GM18867 (cell line): ENCODE data around the gene USP46.

Source experiments
- ATAC-seq: cut with Tn5 transposase; IDR thresholded peaks from one replicate; pipeline ENCODE4 v1.9.1; 2021; ENCODE audit warnings: mild to moderate bottlenecking, moderate library complexity; ENCODE audit not compliant: unreplicated experiment

USP46 gene

DNA sequence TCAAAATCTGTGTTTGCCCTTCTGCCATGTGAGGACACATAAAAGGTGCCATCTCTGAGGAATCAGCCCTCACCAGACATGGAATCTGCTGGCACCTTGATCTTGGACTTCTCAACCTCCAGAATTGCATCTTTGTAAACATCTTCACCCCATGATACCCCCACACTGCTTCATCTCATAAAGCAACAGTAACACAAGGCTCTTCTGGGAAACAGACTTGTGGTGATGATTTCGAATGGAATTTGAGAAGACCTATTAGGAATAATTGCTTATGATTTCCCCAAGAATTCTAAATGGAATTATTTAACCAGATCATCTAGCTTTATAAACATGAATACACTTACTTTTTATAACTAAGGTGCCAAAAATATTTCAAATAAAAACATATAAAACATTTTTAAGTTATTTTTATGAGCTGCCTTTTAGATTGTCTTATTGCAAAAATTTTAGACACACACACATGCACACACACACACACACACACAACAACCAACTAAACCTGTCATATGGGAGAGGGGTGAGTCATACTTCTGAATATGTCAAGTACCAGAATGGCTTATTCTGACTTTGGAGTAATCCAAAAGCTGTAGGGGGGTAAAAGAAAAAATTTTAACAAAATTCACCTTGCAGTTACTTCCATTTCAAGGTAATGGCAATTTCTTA lies 82.0 kb downstream of the USP46 start:
- ATAC-seq: no peak

DNA sequence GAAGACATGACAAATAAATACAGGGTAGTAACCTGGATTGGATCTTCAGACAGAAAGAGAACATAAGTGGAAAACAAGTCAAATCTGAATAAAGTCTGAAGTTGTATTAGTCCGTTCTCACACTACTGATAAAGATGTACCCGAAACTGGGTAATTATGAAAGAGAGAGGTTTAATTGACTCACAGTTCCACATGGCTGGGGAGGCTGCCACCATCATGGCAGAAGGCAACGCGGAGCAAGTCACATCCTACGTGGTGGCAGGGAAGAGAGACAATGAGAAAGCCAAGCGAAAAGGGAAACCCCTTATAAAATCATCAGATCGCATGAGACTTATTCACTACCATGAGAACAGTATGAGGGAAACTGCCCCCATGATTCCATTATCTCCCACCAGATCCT lies 82.8 kb downstream of the USP46 start:
- ATAC-seq: no peak

DNA sequence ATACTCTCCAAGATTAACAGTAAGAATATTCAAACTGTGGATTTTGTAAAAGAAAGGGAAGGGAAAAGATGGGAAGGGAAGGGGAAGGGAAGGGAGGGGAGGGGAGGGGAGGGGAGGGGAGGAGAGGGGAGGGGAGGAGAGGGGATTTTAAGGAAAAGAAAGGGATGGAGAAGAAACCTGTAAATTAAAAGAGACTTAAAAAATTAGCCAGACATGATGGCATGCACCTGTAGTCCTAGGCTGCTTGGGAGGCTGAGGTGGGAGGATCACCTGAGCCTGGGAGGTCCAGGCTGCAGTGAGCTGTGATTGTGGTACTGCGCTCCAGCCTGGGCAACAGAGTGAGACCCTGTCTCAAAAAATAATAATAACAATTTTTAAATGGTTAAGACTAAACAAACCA lies 83.7 kb downstream of the USP46 start:
- ATAC-seq: no peak

DNA sequence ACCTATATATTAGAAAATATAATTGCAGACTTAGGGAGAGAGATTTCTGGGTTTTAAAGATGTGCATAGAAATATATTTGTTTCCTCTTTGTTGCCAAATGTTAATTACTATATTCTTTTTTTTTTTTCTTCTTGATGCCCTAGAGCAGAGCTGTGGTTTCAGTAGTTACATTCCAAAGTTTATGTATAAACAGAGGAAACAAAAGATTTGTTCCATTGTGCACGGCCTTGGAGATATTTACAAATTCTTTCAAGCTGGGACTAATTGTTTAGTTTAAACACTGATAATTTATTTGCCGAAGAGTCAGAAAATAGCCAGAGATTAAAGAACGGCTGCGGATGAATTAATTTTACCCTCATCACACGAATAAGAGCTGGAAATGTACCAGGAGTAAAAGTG lies 85.1 kb downstream of the USP46 start:
- no peak for ATAC-seq

DNA sequence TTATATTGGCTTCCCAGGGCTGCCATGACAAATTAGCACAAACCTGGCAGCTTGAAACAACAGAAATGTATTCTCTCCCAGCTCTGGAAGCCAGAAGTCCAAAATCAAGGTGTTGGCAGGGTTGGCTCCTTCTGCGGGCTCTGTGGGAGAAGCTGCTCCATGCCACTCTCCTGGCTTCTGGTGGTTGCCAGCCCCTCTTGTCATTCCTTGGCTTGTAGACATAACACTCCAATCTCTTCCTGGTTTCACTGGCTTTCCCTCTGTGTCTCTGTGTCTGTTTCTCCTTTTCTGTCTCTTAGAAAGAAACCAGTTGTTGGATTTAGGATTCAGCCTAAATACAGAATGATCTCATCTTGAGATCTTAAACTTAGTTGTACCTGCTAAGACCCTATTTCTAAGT lies 85.5 kb downstream of the USP46 start:
- no peak for ATAC-seq

DNA sequence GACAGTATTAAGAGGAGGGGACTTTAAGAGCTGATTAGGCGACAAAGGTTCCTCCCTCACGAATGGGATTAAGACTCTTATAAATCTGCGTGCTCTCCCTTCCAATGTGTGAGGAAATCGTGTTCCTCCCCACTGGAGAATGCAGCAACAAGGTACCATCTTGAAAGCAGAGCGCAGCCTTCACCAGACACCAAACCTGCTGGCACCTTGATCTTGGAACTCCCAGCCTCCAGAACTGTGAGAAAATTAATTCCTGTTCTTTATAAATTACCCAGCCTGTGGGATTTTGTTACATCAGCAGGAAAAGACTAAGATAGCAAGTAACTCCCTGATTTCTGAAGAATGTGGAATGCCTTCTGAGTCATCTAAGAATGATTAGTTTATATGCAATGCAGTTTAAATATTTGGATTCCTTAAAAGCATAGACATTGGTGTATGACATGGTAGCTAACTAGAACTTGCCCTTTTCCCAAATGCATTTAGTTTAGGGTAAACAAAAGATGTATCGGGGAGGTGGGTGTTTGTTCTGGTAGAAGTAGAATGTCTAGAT lies 86.1 kb downstream of the USP46 start:
- ATAC-seq: no peak

DNA sequence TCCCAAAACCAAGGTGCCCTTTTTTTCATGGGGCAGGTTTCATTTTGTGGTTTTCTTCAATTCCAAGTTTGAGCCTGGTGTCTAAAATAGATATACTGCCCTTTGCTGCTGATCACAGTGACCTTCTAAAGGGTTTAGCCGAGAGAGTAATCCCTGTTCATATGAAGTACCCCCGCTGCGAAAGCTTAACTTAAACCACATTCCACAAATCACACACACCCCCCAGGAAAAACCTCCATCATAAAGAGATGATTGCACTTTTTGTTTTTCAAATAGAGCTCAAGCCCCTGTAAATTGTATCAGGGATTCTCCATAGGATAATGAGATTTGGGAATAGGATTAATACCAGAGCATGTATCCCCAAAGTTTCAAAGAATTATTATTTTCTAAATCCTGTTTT lies 90.8 kb downstream of the USP46 start:
- no peak for ATAC-seq

DNA sequence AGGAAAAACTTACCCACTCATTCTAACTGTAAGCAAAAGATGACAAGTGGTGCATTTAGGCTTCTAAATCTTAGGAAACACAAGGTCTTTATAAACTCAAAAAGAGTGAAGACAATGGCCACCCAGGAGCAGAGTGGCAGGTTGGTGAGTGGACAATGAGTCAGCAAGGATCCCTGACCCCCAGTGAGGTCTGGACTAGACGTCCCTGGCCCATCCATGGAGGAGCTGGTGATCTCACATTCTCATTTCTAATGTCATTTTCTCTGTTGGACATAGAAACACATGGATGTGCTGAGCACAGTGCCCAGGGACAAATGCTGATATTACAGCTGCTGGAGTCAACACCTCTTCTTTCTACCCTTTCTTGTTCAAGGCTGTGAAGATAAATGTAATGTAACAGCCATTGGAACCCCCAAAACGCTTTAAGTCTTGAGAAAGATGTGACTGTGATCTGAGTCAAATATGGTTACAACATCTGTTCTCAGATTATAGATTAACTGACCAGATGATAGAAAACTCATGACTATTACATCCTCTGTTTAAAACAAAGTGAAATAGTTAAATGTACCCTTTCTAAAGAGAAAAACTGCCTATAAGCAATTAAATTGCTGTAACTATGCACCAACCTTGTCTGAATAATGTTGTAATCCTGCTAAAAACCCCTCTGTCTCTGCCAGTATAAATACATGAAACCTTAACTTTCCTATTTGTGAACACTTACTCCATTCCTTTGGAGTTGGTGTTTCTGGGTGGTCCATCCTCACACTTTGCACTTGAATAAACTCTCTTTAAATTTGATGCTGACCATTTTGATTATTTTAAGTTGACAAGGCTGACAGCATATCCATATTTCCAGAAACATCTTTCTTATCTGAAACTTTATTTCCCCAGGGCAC lies 92.7 kb downstream of the USP46 start:
- no peak for ATAC-seq

DNA sequence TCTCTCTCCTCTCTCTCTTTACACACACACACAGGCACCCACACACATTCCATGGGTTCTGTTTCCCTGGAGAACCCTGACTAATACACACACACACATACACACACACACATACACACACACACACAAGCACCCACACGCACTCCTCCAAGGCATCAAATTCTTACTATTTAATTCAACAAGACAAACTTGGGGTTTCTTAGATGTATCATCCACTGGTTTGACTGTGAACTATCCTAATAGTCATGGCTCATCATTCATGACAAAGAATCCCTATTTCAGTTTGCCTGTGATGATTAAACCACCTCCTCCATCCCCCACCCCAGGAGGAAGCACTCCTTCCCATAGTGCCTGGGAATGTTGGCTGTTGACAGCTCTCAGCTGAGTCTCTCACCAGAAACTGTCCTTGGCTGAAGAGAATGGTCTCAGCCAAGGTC lies 98.2 kb downstream of the USP46 start:
- ATAC-seq: no peak

DNA sequence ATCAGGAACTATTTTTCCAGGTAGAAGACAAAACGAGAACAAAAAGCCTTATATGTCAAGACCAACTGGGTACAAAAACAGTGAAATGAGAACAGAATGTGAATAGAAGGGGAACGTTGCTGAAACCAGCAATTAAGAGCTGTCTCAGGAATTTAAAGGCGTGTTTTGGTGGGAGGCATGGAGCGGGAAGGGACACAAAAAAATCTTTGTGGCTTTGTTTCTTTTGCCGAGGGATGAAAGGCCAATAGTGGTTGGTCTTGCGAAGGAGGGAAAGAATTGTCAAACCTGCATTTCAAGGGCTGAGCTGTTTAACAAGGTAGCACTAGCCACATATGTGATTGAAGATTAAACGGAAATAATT lies 103.8 kb downstream of the USP46 start:
- no peak for ATAC-seq

DNA sequence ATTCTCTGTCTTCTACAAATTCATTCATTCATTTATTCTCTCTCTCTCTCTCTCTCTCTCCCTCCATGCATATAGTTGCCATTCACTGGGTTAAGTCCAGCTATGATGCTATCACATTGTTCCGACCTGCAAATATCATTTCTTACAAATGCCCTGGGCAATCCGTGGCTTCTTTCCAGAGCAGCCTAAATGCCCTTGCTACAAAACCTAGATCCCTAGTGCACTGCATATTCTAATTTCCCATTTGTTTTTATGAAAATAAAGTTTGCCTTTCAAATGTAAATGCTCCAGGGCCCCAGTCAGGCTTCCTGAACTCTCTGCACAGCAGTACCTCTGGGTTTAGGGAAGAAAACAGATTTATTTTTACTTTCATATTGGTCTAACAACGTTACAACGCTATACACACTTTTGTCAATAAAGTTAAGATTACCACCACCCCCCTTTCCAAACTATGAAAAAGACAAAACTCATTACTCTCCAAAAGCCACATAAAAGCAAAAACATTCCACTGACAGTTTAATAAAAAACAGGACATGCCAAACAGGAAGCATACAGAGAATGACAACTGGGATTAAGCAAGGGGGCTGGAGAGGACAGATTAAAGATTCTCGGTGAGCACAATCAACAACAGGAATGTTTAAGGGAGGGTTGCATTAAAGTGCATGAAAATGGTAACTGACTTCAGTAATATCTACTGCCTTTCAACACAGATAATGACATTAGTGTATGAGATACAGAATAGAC lies 104.3 kb downstream of the USP46 start:
- ATAC-seq: no peak

DNA sequence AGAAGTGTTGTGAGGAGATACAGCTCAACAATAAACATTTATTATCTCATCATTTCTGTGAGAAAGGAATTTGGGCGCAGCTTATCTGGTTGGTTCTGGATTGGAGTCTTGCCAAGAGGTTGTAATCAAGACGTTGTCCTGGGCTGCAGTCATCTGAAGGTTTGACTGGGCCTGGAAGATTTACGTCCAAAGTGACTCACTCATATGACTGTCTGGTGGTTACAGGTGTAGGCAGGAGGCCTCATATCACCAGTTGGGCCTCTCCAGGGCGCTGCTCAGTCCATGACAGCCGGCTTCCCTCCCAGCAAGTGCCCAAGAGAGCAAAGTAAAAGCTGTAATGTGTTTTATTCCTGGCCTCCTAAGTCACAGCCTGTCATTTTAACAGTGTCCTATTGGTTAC lies 106.3 kb downstream of the USP46 start:
- ATAC-seq: no peak

DNA sequence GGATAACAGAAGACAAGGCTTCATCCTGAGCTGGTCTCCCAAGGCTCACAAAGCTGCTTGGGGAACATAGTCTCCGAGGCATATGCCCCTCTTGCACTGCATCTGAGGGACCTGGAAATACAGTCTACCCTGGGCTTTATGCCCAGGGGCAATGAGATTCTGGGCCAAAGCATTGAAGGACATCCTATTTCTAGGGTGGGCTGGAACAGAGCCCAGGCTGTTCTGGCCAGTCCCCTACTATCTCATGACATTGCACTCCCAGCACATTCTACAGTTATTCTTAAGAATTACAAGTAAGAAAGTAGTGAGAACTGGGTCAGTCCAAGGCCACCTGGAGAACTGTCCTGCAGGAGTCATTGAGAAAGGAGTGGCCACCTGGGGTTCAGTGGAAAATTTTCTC lies 107.6 kb downstream of the USP46 start:
- ATAC-seq: no peak

DNA sequence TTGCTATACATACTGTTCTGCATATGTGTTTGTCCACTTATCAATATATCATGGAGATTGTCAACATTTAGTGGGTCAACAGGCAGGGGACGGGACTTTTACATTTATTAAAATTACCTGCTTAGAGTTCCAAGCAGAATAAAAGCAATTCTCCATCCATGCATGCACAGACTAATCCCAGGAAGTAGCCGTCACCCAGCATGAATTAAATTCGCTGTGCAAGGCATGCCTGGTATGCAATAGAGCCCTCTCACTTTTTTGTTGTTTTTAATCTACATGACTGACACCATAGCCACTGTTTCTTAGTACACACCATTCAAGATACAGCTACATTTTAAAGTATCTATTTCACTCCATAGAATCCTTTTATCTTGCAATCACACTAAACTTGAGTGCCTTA lies 108.9 kb downstream of the USP46 start:
- no peak for ATAC-seq

DNA sequence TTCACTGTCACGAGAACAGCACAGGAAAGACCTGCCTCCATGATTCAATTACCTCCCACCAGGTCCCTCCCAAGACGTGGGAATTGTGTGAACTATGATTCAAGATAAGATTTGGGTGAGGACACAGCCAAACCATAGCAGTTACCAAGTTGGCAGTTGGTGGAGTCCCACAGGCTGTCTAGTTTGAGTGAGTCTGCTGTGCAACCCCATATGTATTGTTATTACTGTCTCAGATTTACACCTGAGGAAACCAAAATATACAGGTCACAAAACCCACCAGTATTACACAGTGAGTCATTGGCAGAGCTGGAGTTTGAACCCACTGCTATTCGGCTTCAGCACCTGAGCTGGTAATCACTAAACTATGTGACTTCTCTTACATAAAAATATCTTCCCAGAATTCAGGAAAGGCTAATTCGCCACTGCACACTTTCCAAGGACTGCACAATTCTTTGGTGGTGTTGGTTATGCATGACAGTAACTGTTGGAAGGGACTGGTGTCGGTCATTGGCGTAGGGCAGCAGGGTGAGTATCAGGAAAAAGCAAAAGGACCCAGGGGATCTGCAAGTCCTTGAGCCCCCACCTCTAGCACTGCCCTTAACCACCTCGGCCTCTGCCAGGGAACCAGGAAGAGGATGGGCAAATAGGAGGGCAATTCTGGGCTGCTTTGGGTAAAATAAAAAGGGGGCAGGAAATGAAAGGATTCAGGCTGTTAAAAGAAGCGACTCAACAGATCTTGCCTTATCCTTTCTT lies 110.1 kb downstream of the USP46 start:
- ATAC-seq: no peak

DNA sequence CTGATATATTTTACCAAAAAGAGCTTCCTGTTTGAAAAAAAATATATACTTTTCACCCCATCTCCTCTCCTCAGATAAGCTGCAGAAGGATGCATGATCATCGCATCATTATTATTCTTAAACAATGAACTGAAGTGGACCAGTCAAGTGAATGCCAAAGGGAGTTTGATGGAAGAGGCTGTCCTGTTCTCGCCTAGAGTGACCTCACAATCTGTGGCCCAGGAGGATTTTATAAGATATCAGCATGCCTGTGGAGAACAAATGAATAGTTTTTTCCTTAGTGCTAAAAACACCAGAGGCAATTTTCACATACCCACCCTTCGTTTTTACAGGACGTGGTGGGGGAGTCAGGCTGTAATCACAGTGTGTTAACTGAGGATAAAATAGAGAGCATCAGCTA lies 112.7 kb downstream of the USP46 start:
- ATAC-seq: no peak

DNA sequence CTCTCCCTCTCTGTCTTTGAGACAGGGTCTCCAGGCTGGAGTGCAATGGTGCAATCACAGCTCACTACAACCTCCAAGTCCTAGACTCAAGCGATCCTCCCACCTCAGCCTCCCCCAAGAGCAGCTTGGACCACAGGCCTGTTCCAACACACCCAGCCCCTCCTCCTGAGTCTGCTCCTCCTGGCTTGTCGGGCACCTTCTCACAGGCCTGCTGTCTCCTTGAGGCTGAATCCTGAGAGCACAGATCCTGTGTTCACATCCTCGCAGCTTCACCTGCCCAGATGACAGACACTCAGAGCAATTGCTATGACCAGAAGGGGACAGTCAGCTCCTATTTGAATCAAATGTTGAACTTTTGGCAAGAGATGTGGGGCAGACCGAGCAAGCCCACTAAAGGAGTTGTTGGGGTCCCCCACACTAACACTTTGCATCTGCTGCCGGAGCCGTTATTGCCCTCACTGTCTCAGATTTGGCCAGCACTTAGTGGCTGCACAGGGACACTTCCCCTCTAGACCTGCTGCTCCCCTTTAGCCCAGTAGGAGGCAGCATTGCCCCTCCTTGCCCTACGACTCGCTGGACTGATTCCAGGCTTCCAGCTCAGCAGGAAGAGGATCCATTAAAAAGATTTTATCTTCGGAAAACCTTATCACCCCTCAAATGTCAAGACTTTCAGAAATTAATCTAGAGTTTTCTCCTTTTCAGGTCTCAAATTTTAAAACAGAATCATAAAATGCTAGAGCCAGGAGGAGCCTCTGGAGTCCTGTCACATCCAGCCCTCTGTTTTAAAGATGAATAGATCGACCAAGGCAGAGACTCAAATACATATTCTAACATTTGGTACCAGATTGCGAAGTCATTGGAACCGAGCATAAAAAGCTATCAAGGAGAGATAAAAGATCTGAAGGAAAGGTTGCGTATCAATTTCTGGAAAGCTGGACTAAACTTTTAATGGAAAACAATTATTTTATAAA lies 113.7 kb downstream of the USP46 start:
- peak; percentile 87 for ATAC-seq
